ENCODE results near the gene FAM53A.

FAM53A gene

GRCh38 chr4:1637580-1638271 lies 46.4 kb downstream of the FAM53A start:
- DNase-seq: no peak

GRCh38 chr4:1636490-1637211 lies 47.5 kb downstream of the FAM53A start:
- DNase-seq: no peak

- DNase-seq: no peak
Observed at GRCh38 chr4:1635464-1635863, 48.6 kb downstream of the FAM53A start.

GRCh38 chr4:1633993-1634392 lies 50.1 kb downstream of the FAM53A start:
- DNase-seq: no peak

- no peak for DNase-seq
Observed at GRCh38 chr4:1632109-1633104, 51.7 kb downstream of the FAM53A start.

- DNase-seq: no peak
Observed at GRCh38 chr4:1631136-1631535, 53.0 kb downstream of the FAM53A start.

- no peak for DNase-seq
Observed at GRCh38 chr4:1630266-1630665, 53.8 kb downstream of the FAM53A start.

- DNase-seq: no peak
Observed at GRCh38 chr4:1629699-1630083, 54.4 kb downstream of the FAM53A start.

GRCh38 chr4:1628892-1629698 lies 55.0 kb downstream of the FAM53A start:
- DNase-seq: peak; percentile 20

- DNase-seq: no peak
Observed at GRCh38 chr4:1627417-1628313, 56.4 kb downstream of the FAM53A start.

GRCh38 chr4:1626941-1627340 lies 57.2 kb downstream of the FAM53A start:
- DNase-seq: no peak

GRCh38 chr4:1626151-1626550 lies 58.0 kb downstream of the FAM53A start:
- DNase-seq: no peak

GRCh38 chr4:1625600-1626138 lies 58.4 kb downstream of the FAM53A start:
- no peak for DNase-seq

GRCh38 chr4:1624519-1624910 lies 59.6 kb downstream of the FAM53A start:
- no peak for DNase-seq

GRCh38 chr4:1623821-1624518 lies 60.1 kb downstream of the FAM53A start:
- no peak for DNase-seq

GRCh38 chr4:1623400-1623799 lies 60.7 kb downstream of the FAM53A start:
- DNase-seq: no peak

- no peak for DNase-seq
Observed at GRCh38 chr4:1622956-1623355, 61.2 kb downstream of the FAM53A start.

- DNase-seq: no peak
Observed at GRCh38 chr4:1622238-1622637, 61.9 kb downstream of the FAM53A start.

- no peak for DNase-seq
Observed at GRCh38 chr4:1621526-1621925, 62.6 kb downstream of the FAM53A start.

- DNase-seq: no peak
Observed at GRCh38 chr4:1619151-1619672, 64.9 kb downstream of the FAM53A start.
